ENCODE data around the gene SEPTIN7.

Gene SEPTIN7

DNA sequence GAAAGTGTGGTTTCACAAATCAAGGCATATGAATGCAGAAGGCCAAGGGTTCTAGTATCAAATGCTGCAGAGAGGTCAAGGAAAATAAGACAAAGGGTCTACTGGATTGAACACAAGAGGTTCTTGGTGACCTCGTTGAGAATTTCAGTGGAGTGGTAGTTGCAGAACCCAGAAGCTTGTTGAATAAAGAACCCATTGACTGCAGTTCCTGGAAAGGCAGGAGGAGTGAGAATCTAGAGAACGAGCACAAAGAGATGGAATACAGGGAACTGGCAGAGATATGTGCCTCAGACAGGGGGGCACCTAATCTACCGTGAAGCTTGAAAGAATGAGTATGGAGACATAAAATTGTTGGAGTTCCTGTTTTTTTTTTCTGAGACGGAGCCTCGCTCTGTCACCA, 3.5 kb upstream of the SEPTIN7 start:
- TF ChIP-seq, protein P1, sequence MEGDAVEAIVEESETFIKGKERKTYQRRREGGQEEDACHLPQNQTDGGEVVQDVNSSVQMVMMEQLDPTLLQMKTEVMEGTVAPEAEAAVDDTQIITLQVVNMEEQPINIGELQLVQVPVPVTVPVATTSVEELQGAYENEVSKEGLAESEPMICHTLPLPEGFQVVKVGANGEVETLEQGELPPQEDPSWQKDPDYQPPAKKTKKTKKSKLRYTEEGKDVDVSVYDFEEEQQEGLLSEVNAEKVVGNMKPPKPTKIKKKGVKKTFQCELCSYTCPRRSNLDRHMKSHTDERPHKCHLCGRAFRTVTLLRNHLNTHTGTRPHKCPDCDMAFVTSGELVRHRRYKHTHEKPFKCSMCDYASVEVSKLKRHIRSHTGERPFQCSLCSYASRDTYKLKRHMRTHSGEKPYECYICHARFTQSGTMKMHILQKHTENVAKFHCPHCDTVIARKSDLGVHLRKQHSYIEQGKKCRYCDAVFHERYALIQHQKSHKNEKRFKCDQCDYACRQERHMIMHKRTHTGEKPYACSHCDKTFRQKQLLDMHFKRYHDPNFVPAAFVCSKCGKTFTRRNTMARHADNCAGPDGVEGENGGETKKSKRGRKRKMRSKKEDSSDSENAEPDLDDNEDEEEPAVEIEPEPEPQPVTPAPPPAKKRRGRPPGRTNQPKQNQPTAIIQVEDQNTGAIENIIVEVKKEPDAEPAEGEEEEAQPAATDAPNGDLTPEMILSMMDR (conservative IDR thresholded peaks at IDR 0.05; ENCODE audit: low read depth) = no peak
- ChIA-PET POLR2A (ENCODE audit: low non-redundant PET) (no interaction called here), CTCF (no interaction called here)
- no peak for DNase-seq (ENCODE audit: low spot score)
- no peak overlapping the region for H3K27ac ChIP-seq

DNA sequence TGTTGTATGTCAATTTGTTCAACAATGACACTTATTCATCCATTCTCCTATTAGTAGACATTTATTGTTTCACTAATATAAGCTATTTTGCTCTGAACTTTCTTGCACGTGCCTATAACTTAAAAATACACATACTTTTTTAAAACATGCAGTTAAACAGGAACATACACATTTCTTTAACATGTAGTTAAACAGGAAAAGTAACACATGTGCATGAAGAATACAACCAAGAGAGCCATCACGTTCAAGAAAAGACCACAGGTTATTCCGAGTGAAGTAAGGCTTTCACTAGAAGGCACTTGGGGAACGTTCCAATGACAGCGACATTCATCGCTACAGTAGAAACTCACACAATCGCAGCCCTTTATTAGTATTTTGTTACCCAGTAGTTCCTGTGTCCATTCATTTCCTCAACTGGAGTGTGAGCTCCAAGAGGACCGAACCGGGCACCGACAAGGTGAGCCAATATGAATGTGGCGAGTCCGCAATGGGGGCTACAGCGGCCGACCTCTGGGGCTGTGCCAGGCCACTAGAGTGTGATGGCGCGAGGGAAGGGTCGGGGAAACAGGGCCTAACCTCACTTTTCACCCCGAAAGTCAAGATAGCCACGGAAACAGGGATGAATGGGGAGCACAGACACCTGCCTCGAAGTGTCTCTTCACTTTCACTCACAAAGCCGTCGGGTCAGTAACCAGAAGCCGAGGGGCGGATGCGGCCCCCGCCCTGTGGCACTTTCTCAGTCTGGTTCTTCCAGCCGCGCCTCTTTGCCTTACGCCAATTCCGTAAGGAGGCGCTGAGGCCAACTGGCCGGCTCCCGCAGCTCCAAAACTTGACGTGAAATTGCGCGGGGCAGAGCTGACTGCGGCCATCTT, 775 bp upstream of the SEPTIN7 start:
- POLR2A ChIA-PET (ENCODE audit: low non-redundant PET) = interaction anchor here (0.5 to 1.0 kb wide), 2 partner anchors 90 to 553 kb away, joined by 3 to 4 read pairs; no protein-coding TSS in a partner anchor
- CTCF ChIA-PET = interaction anchor here (0.7 to 0.9 kb wide), 4 partner anchors 90 to 959 kb away, joined by 3 read pairs; no protein-coding TSS in a partner anchor
- DNase-seq (ENCODE audit: low spot score) = peak; percentile 73
- TF ChIP-seq, protein P1 (conservative IDR thresholded peaks at IDR 0.05; ENCODE audit: low read depth) = no peak
- peak overlapping the region; percentile 99 for H3K27ac ChIP-seq

DNA sequence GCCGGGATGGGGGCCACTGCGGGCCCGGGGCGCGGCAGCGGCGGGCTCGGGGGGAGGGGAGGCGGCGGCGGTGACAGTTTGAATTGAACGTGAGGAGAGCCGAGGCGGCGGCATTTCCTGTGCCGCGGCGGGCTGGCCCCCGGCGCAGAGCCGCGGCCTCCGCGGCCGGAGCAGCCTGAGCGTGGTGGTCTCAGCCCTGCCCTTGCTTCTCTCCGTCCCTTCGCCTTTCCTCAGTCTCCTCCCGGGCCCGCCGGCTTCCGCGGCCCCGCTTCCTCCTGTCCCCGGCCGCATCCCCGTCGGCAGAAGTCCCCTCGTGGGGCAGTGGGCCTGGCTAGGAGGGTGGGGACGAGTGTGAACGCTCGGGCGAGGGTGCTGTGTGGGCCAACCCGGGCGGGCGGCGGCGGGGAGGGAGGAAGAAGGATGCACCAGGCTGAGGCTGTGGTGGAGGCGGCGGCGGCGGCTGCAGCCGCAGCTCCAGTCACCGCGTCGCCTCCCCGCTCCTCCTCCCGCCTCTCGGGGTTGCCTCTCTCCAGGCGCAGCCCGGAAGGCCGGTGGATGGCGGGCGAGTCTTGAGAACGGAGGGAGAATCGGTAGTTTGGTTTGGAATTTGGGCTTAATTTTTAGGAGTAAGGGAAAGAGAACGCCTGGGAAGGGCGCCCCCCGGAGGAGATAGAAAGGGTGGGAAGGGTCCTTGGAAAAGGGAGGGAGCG, 690 bp downstream of the SEPTIN7 start:
- POLR2A ChIA-PET (ENCODE audit: low non-redundant PET) = interaction anchor here (0.7 kb wide), 1 partner anchor 65 kb away, joined by 4 read pairs; no protein-coding TSS in a partner anchor
- H3K27ac ChIP-seq = peak overlapping the region; percentile 99
- peak; percentile 58 for DNase-seq (ENCODE audit: low spot score)
- TF ChIP-seq, protein P1 (conservative IDR thresholded peaks at IDR 0.05; ENCODE audit: low read depth) = peak; percentile 84
- CTCF ChIA-PET = interaction anchor here (0.7 to 1.4 kb wide), 4 partner anchors 72 to 1542 kb away, joined by 3 to 5 read pairs (median 3); no protein-coding TSS in a partner anchor

DNA sequence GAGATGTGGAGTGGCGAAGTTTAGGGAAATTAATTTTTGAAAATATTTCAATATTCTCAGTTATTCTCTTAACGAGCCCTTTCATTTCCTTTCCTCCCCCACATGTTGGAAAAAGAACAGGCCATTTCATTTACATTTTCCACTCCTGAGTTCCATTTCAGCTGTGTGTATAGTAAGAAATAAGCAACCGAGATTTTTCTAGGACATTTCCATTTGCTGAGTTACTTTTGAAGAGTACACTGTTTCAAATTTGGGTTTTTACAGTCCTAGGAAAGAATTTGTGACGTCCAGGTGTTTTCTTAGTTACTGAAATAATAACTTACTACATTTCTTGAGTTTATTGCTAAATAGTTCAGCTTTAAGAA, 1.2 kb downstream of the SEPTIN7 start:
- peak overlapping the region; percentile 99 for H3K27ac ChIP-seq
- TF ChIP-seq, protein P1 (conservative IDR thresholded peaks at IDR 0.05; ENCODE audit: low read depth) = peak; percentile 45
- ChIA-PET POLR2A (ENCODE audit: low non-redundant PET) (interaction anchor here (0.6 kb wide), 1 partner anchor 27 kb away, joined by 6 read pairs; no protein-coding TSS in a partner anchor), CTCF (interaction anchor here (0.6 to 1.4 kb wide), 3 partner anchors 35 to 1543 kb away, joined by 3 to 5 read pairs (median 3); no protein-coding TSS in a partner anchor)
- no peak for DNase-seq (ENCODE audit: low spot score)

DNA sequence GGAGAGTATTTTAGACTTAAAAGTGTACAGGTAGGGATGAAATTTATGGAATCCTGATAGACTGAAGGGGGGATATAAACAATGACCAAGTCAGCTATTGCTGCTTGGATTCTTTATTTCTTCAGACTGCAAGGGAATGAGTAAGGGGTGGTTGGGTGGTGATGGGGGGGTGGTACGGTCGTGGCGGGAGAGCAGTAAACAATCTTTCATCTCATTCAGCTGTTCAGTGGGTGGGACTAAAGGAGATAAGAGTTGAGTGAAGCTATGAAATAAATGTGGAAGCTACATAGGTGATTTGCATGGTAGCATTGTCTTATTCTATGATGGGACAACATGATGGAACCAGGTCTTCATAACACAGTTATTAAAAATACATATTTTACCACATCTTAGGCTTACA, 1.8 kb downstream of the SEPTIN7 start:
- CTCF ChIA-PET = interaction anchor here (0.6 to 1.4 kb wide), 3 partner anchors 35 to 104 kb away, joined by 3 read pairs; no protein-coding TSS in a partner anchor
- no peak overlapping the region for H3K27ac ChIP-seq
- DNase-seq (ENCODE audit: low spot score) = no peak
- POLR2A ChIA-PET (ENCODE audit: low non-redundant PET) = interaction anchor here (0.6 kb wide), 1 partner anchor 26 kb away, joined by 6 read pairs; no protein-coding TSS in a partner anchor
- TF ChIP-seq, protein P1 (conservative IDR thresholded peaks at IDR 0.05; ENCODE audit: low read depth) = no peak
